Peyer's patch (tissue), 4 donors: ENCODE data around the gene KCNAB3. TPM values are rescaled to one million over a fixed set of nuclear protein-coding genes. Genes with fewer than 3 reads are reported as not detected.

Source experiments
- DNase-seq, 3 donors: peaks; one replicate each; pipeline ENCODE4 v3.0.0-alpha.2; 2017 to 2019
- H3K27ac ChIP-seq, 4 donors: fragments of 200-600 bp; sonication (generic); one replicate each; pipeline ENCODE4 v1.5.1; 2016 to 2019
- H3K27me3 ChIP-seq, 2 donors: fragments of 200-600 bp; sonication (generic); one replicate each; pipeline ENCODE4 v1.5.1; 2019
- H3K36me3 ChIP-seq, 3 donors: fragments of 200-600 bp; sonication (generic); one replicate each; pipeline ENCODE4 v1.5.1; 2016 to 2019
- H3K4me1 ChIP-seq, 4 donors: fragments of 200-600 bp; sonication (generic); one replicate each; pipeline ENCODE4 v1.5.1; 2016 to 2019
- H3K4me3 ChIP-seq, 4 donors: fragments of 200-600 bp; sonication (generic); 1 replicate in 3 of 4; 2 replicates in 1 of 4; pipeline ENCODE4 v1.5.1; 2016 to 2019; ENCODE audit warnings: mild to moderate bottlenecking in 1 of 4
- H3K9me3 ChIP-seq, 4 donors: fragments of 200-600 bp; sonication (generic); one replicate each; pipeline ENCODE4 v1.5.1; 2016 to 2019; ENCODE audit warnings: mild to moderate bottlenecking in 1 of 4
- POLR2A ChIP-seq, 2 donors: fragments of 450-650 bp; IDR thresholded peaks; one replicate each; pipeline ENCODE4 v1.5.1; 2017; ENCODE audit warnings: antibody characterized with exemption in 2 of 2, mild to moderate bottlenecking in 2 of 2, moderate library complexity in 2 of 2
- total RNA-seq, 4 donors: library from RNA; depleted of rRNA; stranded (reverse); fragments of >200 nt; gene quantifications; one replicate each; pipeline ENCODE4 v1.1.0, GENCODE V29; 2016
- TF ChIP-seq, protein P1 (sequence below), 6 experiments: fragments of 450-650 bp in 4 of 6; fragments of 200-600 bp in 2 of 6; sonication (generic) in 1 of 6; IDR thresholded peaks; one replicate each; pipeline ENCODE4 v1.5.1; 2017 to 2019; ENCODE audit warnings: antibody characterized with exemption in 6 of 6, mild to moderate bottlenecking in 3 of 6, moderate library complexity in 1 of 6

KCNAB3 gene
- total RNA-seq, 4 donors from 2014 or later, result 0.95 to 5.0 (median 2.7) TPM

DNA sequence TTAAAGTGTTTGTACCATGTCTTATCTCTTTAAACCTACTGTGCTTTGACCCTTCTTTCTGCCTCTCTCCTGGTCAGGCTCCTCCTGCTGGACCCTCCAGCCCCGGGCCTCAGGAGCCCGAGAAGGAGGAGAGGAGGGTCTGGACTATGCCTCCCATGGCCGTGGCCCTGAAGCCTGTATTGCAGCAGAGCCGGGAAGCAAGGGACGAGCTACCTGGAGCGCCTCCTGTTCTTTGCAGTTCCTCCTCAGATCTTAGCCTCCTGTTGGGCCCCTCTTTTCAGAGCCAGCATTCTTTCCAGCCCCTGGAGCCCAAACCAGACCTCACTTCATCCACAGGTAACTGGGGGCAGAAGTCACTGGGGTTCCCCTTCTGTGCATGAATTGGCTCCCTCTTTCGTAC, 16.0 kb upstream of the KCNAB3 start:
- peaks cover 0 to 75% (median 0%) of the 10 kb centered on the region in 3 donors for H3K36me3 ChIP-seq
- H3K4me3 ChIP-seq, result no peak overlapping the region
- H3K9me3 ChIP-seq, result no peaks in the 10 kb centered on the region
- no peak overlapping the region for H3K27ac ChIP-seq
- H3K4me1 ChIP-seq, result no peaks in the 10 kb centered on the region
- H3K27me3 ChIP-seq, result no peaks in the 10 kb centered on the region
- TF ChIP-seq POLR2A (IDR thresholded peaks at IDR 0.05), result no peak
- TF ChIP-seq, protein P1, sequence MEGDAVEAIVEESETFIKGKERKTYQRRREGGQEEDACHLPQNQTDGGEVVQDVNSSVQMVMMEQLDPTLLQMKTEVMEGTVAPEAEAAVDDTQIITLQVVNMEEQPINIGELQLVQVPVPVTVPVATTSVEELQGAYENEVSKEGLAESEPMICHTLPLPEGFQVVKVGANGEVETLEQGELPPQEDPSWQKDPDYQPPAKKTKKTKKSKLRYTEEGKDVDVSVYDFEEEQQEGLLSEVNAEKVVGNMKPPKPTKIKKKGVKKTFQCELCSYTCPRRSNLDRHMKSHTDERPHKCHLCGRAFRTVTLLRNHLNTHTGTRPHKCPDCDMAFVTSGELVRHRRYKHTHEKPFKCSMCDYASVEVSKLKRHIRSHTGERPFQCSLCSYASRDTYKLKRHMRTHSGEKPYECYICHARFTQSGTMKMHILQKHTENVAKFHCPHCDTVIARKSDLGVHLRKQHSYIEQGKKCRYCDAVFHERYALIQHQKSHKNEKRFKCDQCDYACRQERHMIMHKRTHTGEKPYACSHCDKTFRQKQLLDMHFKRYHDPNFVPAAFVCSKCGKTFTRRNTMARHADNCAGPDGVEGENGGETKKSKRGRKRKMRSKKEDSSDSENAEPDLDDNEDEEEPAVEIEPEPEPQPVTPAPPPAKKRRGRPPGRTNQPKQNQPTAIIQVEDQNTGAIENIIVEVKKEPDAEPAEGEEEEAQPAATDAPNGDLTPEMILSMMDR (IDR thresholded peaks at IDR 0.05), result no peak
- DNase-seq, result no peak

DNA sequence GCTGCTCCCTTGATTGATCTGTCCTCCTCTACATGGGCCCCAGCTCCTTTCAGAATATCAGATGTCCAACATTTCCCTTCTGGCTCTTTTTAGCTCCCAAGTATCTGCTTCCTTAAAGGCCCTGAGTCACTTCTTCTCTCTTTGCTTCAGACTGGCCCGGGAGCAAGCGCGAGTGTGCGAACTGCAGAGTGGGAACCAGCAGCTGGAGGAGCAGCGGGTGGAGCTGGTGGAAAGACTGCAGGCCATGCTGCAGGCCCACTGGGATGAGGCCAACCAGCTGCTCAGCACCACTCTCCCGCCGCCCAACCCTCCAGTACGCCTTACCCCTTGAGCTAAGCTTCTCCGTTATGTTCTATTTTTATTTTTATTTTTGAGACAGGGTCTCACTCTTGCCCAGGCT, 14.7 kb upstream of the KCNAB3 start:
- Histone ChIP-seq H3K4me1 (no peaks in the 10 kb centered on the region), H3K4me3 (no peak overlapping the region), H3K36me3 (peaks cover 0 to 84% (median 0%) of the 10 kb centered on the region in 3 donors), H3K27me3 (no peaks in the 10 kb centered on the region), H3K27ac (no peak overlapping the region), H3K9me3 (no peaks in the 10 kb centered on the region)
- DNase-seq, result no peak
- TF ChIP-seq, protein P1 (IDR thresholded peaks at IDR 0.05), result no peak
- no peak for TF ChIP-seq POLR2A (IDR thresholded peaks at IDR 0.05)

DNA sequence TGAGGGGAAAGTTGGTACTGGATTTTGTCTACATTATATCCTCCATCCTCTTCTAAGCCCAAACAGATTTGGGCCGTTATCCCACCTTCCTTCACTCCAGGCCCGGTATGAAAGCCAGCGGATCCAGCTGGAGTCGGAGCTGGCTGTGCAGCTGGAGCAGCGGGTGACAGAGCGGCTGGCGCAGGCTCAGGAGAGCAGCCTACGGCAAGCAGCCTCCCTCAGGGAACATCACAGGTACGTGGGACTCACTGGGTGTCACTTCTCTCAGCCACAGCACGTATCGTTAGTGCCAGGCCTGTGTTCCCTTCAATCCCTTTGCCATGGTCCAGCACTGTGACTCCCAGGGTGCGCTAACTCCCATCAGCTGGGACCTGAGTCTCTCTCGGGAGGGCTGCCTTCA, 13.6 kb upstream of the KCNAB3 start:
- Histone ChIP-seq H3K27ac (no peak overlapping the region), H3K9me3 (no peaks in the 10 kb centered on the region), H3K4me1 (no peaks in the 10 kb centered on the region), H3K36me3 (peaks cover 0 to 81% (median 0%) of the 10 kb centered on the region in 3 donors), H3K4me3 (no peak overlapping the region), H3K27me3 (no peaks in the 10 kb centered on the region)
- DNase-seq, result no peak
- TF ChIP-seq, protein P1 (IDR thresholded peaks at IDR 0.05), result no peak
- TF ChIP-seq POLR2A (IDR thresholded peaks at IDR 0.05), result no peak

DNA sequence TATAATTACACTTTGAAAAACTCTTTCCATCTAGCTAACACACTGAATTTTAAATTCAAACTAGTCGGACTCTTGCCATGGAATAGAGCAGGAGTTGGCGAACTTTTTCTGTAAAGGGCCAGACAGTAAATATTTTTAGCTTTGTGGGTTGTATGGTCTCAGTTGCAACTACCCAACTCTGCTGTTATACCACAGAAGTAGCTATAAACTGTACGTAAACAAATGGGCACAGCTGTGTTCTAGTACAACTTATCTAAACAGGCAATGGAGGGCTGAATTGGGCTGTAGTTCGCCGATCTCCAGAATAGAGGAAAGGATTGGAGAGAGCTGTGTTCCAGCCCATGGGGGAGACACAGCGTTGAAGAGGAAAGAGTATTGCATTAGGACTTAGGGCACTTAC, 11.1 kb upstream of the KCNAB3 start:
- H3K4me3 ChIP-seq, result no peak overlapping the region
- no peaks in the 10 kb centered on the region for H3K9me3 ChIP-seq
- no peak for DNase-seq
- H3K27me3 ChIP-seq, result no peaks in the 10 kb centered on the region
- H3K4me1 ChIP-seq, result no peaks in the 10 kb centered on the region
- no peak for TF ChIP-seq POLR2A (IDR thresholded peaks at IDR 0.05)
- TF ChIP-seq, protein P1 (IDR thresholded peaks at IDR 0.05), result no peak
- H3K27ac ChIP-seq, result no peak overlapping the region
- peaks cover 0 to 81% (median 0%) of the 10 kb centered on the region in 3 donors for H3K36me3 ChIP-seq

DNA sequence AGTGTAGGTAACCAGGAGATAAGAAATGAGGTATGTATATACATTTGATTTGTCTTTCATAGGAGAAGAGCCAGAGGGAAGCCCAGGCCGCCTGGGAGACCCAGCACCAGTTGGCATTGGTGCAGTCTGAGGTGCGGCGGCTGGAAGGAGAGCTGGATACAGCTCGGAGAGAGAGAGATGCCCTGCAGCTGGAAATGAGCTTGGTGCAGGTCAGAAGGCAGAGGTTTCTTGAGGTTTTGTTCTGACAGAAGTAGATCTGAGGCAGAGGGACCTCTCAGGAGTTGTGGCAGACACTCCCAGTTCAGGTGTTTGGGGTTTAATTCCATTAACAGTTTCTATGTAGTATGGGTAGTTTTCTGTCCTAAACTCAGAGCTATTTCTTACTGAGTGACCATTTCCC, 10.4 kb upstream of the KCNAB3 start:
- no peak for DNase-seq
- peaks cover 0 to 76% (median 0%) of the 10 kb centered on the region in 3 donors for H3K36me3 ChIP-seq

More for the DNA sequence above, 10.4 kb upstream of the KCNAB3 start:
- no peaks in the 10 kb centered on the region for H3K9me3 ChIP-seq
- H3K27me3 ChIP-seq, result no peaks in the 10 kb centered on the region
- TF ChIP-seq, protein P1 (IDR thresholded peaks at IDR 0.05), result no peak
- TF ChIP-seq POLR2A (IDR thresholded peaks at IDR 0.05), result no peak
- H3K4me1 ChIP-seq, result no peaks in the 10 kb centered on the region
- no peak overlapping the region for H3K27ac ChIP-seq
- no peak overlapping the region for H3K4me3 ChIP-seq
